Brain microvascular endothelial cell (primary cell): ENCODE data around the gene SNU13.

Source experiments
- DNase-seq: peaks from one replicate; pipeline ENCODE4 v3.0.0-alpha.2; 2020
- H3K27ac ChIP-seq: fragments of 250-450 bp; sonication (Bioruptor Pico); 2 replicates; pipeline ENCODE4 v1.5.1; 2020; ENCODE audit warnings: mild to moderate bottlenecking, moderate library complexity
- H3K27me3 ChIP-seq: fragments of 250-450 bp; sonication (Bioruptor Pico); replicated peaks from 2 replicates; pipeline ENCODE4 v1.5.1; 2020; ENCODE audit warnings: mild to moderate bottlenecking
- H3K36me3 ChIP-seq: fragments of 250-450 bp; sonication (Bioruptor Pico); replicated peaks from 2 replicates; pipeline ENCODE4 v1.5.1; 2020; ENCODE audit warnings: mild to moderate bottlenecking
- H3K4me3 ChIP-seq: 2 replicates; pipeline ENCODE4 v1.5.1; 2011; ENCODE audit warnings: low read depth, mild to moderate bottlenecking, control low read depth, low read length, moderate library complexity
- CTCF ChIP-seq: IDR thresholded peaks from 2 replicates; pipeline ENCODE4 v1.5.1; 2011; ENCODE audit warnings: low read depth, mild to moderate bottlenecking, moderate library complexity, low read length, control low read depth, inconsistent platforms; ENCODE audit errors: missing control alignments
- in situ Hi-C: cut with HindIII; loops from 2 replicates; pipeline ENCODE4 v1.10.0; 2017; ENCODE audit warnings: low sequenced_read_pairs, low pct_ligation_motif_present

The SNU13 gene

DNA sequence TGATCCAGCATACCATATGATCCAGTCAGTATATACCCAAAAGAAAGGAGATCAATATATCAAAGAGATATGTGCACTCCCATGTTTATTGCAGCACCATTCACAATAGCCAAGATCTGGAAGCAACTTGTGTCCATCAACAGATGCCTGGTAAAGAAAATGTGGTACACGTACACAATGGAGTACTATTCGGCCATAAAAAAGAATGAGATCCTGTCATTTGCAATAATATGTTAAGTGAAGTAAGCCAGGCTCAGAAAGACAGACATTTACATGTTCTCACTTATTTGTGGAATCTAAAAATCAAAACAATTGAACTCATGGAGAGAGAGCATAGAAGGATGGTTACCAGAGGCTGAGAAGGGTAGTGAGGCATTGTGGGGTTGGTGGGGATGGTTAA is 27.0 kb downstream of the SNU13 start:
- Histone ChIP-seq H3K36me3 (peaks cover 77% of the 10 kb centered on the region), H3K27ac (no peak overlapping the region), H3K27me3 (no peaks in the 10 kb centered on the region), H3K4me3 (no peak overlapping the region)
- TF ChIP-seq CTCF: no peak
- in situ Hi-C loops: no loop called here
- no peak for DNase-seq

DNA sequence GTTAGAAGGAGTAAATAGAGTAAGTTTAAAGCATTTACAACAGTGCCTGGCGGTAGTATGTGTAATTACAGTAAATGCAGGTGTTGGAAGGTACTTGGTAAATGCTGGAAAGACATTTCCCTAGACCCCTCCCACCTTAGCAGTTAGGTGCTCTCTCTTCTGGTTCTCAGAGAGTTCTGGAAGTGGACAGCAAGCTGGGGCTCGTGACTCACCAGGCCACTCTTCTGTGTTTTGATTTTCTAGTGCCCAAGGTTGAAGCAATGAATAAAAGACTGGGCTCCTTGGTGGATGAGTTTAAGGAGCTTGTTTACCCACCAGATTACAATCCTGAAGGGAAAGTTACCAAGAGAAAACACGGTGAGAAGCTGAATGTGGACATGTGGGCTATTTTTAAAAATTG is 27.6 kb downstream of the SNU13 start:
- Histone ChIP-seq H3K4me3 (no peak overlapping the region), H3K27ac (no peak overlapping the region), H3K27me3 (no peaks in the 10 kb centered on the region), H3K36me3 (peaks cover 80% of the 10 kb centered on the region)
- TF ChIP-seq CTCF: no peak
- in situ Hi-C loops: no loop called here
- DNase-seq: no peak

DNA sequence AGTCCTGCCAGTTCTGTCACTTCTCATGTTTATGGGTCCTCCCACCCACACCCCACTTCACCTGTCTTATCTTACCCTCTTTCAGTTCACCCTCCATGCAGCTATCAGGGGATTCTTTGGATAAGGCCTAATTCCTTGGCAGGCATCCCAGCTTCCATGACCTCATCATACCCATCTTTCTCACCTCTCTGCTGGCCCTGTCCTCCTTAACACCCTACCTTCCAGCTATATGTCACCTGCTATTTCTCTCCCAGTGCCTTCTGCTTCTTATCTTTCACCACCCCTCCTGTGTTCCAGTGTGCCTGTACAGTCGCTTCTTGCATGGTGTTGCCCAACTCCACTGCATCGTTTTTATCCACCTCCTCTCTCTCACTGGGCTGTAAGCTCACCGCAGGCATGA is 28.3 kb downstream of the SNU13 start:
- Histone ChIP-seq H3K4me3 (no peak overlapping the region), H3K27me3 (no peaks in the 10 kb centered on the region), H3K27ac (no peak overlapping the region), H3K36me3 (peaks cover 84% of the 10 kb centered on the region)
- no peak for TF ChIP-seq CTCF
- no peak for DNase-seq
- in situ Hi-C loops: no loop called here

- H3K36me3 ChIP-seq: peaks cover 85% of the 10 kb centered on the region
- no peaks in the 10 kb centered on the region for H3K27me3 ChIP-seq
- DNase-seq: no peak
- no peak overlapping the region for H3K4me3 ChIP-seq
- TF ChIP-seq CTCF: no peak
- in situ Hi-C loops: no loop called here
- H3K27ac ChIP-seq: no peak overlapping the region
Observed at GRCh38 chr22:41659941-41660340, 28.7 kb downstream of the SNU13 start.

- Histone ChIP-seq H3K36me3 (peaks cover 88% of the 10 kb centered on the region), H3K27ac (no peak overlapping the region), H3K4me3 (no peak overlapping the region), H3K27me3 (no peaks in the 10 kb centered on the region)
- no peak for TF ChIP-seq CTCF
- in situ Hi-C loops: no loop called here
- DNase-seq: no peak
Observed at GRCh38 chr22:41658869-41659268, 29.8 kb downstream of the SNU13 start.

GRCh38 chr22:41657709-41658108 is 31.0 kb downstream of the SNU13 start:
- H3K4me3 ChIP-seq: no peak overlapping the region
- H3K36me3 ChIP-seq: peaks cover 90% of the 10 kb centered on the region
- TF ChIP-seq CTCF: no peak
- no peak for DNase-seq
- no peaks in the 10 kb centered on the region for H3K27me3 ChIP-seq
- H3K27ac ChIP-seq: no peak overlapping the region
- in situ Hi-C loops: no loop called here
